ENCODE data around the gene USP2. TPM values are rescaled to one million over a fixed set of nuclear protein-coding genes. Genes with fewer than 3 reads are reported as not detected.
A peak's percentile ranks its signal among the peaks of the same experiment; 100 is the strongest.

Gene USP2
- total RNA-seq, 4 donors from 2014 or later = 0.29 to 28.2 (median 2.1) TPM; not detected in 1

GRCh38 chr11:119342023-119342300, 39.5 kb downstream of the USP2 start:
- H3K9me3 ChIP-seq = no peaks in the 10 kb centered on the region
- no peak overlapping the region for H3K4me3 ChIP-seq
- H3K27me3 ChIP-seq = no peaks in the 10 kb centered on the region
- no peak overlapping the region for H3K27ac ChIP-seq
- TF ChIP-seq CTCF (IDR thresholded peaks at IDR 0.05) (no peak), POLR2A (IDR thresholded peaks at IDR 0.05) (no peak)
- DNase-seq = no peak
- H3K4me1 ChIP-seq = peaks cover 0 to 13% of the 10 kb centered on the region in 2 donors
- H3K36me3 ChIP-seq = no peaks in the 10 kb centered on the region
- intact Hi-C loops (cut with DNase I; ENCODE audit: low total_unique reads) = no loop called here

- Histone ChIP-seq H3K27me3 (no peaks in the 10 kb centered on the region), H3K27ac (peak overlapping the region; percentile 83 to 95), H3K9me3 (no peaks in the 10 kb centered on the region), H3K36me3 (no peaks in the 10 kb centered on the region), H3K4me1 (peaks cover 0 to 13% of the 10 kb centered on the region in 2 donors), H3K4me3 (no peak overlapping the region)
- no peak for TF ChIP-seq POLR2A (IDR thresholded peaks at IDR 0.05)
- no peak for TF ChIP-seq CTCF (IDR thresholded peaks at IDR 0.05)
- no peak for DNase-seq
- intact Hi-C loops (cut with DNase I; ENCODE audit: low total_unique reads) = no loop called here
These were observed 40.1 kb downstream of the USP2 start for GRCh38 chr11:119341222-119342022.

GRCh38 chr11:119340335-119341221, 40.9 kb downstream of the USP2 start, which contains the start of gene C1QTNF5:
TSS of gene C1QTNF5 (minus strand) at chr11:119340883. CDS start at chr11:119340397, 486 bp downstream.
- no peaks in the 10 kb centered on the region for H3K36me3 ChIP-seq
- peaks cover 0 to 13% of the 10 kb centered on the region in 2 donors for H3K4me1 ChIP-seq
- H3K27ac ChIP-seq = peak within 1 kb of the TSS; percentile 83 to 95
- H3K27me3 ChIP-seq = no peaks in the 10 kb centered on the region
- intact Hi-C loops (cut with DNase I; ENCODE audit: low total_unique reads) = no loop called here
- TF ChIP-seq POLR2A (IDR thresholded peaks at IDR 0.05) (peak in 1 of 2 donors; percentile 46), CTCF (IDR thresholded peaks at IDR 0.05) (peak in 1 of 4 experiments; percentile 5)
- DNase-seq = peak; percentile 87 to 90
- H3K4me3 ChIP-seq = peak within 1 kb of the TSS; percentile 49 to 63
- no peaks in the 10 kb centered on the region for H3K9me3 ChIP-seq

- no peaks in the 10 kb centered on the region for H3K27me3 ChIP-seq
- TF ChIP-seq POLR2A (IDR thresholded peaks at IDR 0.05) = peak; percentile 49 to 52
- TF ChIP-seq CTCF (IDR thresholded peaks at IDR 0.05) = peak; percentile 84 to 91 (median 90)
- peak; percentile 70 to 76 for DNase-seq
- peak overlapping the region; percentile 49 to 63 for H3K4me3 ChIP-seq
- H3K36me3 ChIP-seq = no peaks in the 10 kb centered on the region
- intact Hi-C loops (cut with DNase I; ENCODE audit: low total_unique reads) = loop anchor here (10.0 kb wide), 1 partner anchor 245 kb away; a partner anchor contains a TSS
- H3K27ac ChIP-seq = peak overlapping the region; percentile 83 to 95
- H3K9me3 ChIP-seq = no peaks in the 10 kb centered on the region
- peaks cover 0 to 21% of the 10 kb centered on the region in 2 donors for H3K4me1 ChIP-seq
These were observed 41.7 kb downstream of the USP2 start for GRCh38 chr11:119339589-119340334.
